Liver (tissue), 9 donors: Measurements from ENCODE around the gene CCL24. TPM values are rescaled to one million over a fixed set of nuclear protein-coding genes. Genes with fewer than 3 reads are reported as not detected.

Source experiments
- DNase-seq: peaks from one replicate; pipeline ENCODE4 v3.0.0-alpha.2; 2017; ENCODE audit warnings: low spot score
- H3K27ac ChIP-seq, 2 donors: one replicate each; pipeline ENCODE4 v1.7.0; 2013; ENCODE audit warnings: inconsistent platforms in 2 of 2, low read length in 2 of 2, control low read depth in 1 of 2, low read depth in 1 of 2, mild to moderate bottlenecking in 1 of 2
- H3K27me3 ChIP-seq, 4 donors: one replicate each; pipeline versions ENCODE4 v1.6.1 to v1.7.0; 2013; ENCODE audit warnings: low read length in 3 of 4, inconsistent platforms in 1 of 4, mild to moderate bottlenecking in 1 of 4, moderate library complexity in 1 of 4; ENCODE audit not compliant: control insufficient read depth in 4 of 4, insufficient read depth in 4 of 4
- H3K36me3 ChIP-seq, 4 donors: one replicate each; pipeline versions ENCODE4 v1.6.1 to v1.7.0; 2013; ENCODE audit warnings: low read length in 3 of 4, mild to moderate bottlenecking in 3 of 4, low read depth in 1 of 4, moderate library complexity in 1 of 4; ENCODE audit not compliant: control insufficient read depth in 4 of 4, insufficient read depth in 3 of 4
- H3K4me1 ChIP-seq, 4 donors: one replicate each; pipeline versions ENCODE4 v1.6.1 to v1.7.0; 2013; ENCODE audit warnings: low read length in 3 of 4, mild to moderate bottlenecking in 3 of 4, moderate library complexity in 1 of 4; ENCODE audit not compliant: control insufficient read depth in 4 of 4, insufficient read depth in 4 of 4
- H3K4me3 ChIP-seq, 3 donors: one replicate each; pipeline versions ENCODE4 v1.6.1 to v1.7.0; 2013; ENCODE audit warnings: low read length in 3 of 3, control low read depth in 1 of 3, low read depth in 1 of 3, mild to moderate bottlenecking in 1 of 3
- H3K9ac ChIP-seq, 2 donors: one replicate each; pipeline ENCODE4 v1.7.0; 2013; ENCODE audit warnings: low read length in 2 of 2, mild to moderate bottlenecking in 2 of 2, moderate library complexity in 2 of 2, control low read depth in 1 of 2, low read depth in 1 of 2
- H3K9me3 ChIP-seq, 4 donors: one replicate each; pipeline versions ENCODE4 v1.6.1 to v1.7.0; 2013; ENCODE audit warnings: low read length in 3 of 4; ENCODE audit not compliant: control insufficient read depth in 4 of 4
- ATF3 ChIP-seq: IDR thresholded peaks from 2 replicates; pipeline ENCODE4 v1.6.1; 2016; ENCODE audit warnings: antibody characterized with exemption
- EGR1 ChIP-seq, 2 donors: IDR thresholded peaks; 2 replicates each; pipeline ENCODE4 v1.6.1; 2016 to 2018; ENCODE audit warnings: antibody characterized with exemption in 2 of 2, low read depth in 2 of 2
- FOXA1 ChIP-seq: IDR thresholded peaks from 2 replicates; pipeline ENCODE4 v1.6.1; 2016; ENCODE audit warnings: antibody characterized with exemption
- FOXA2 ChIP-seq: IDR thresholded peaks from 2 replicates; pipeline ENCODE4 v1.6.1; 2016; ENCODE audit warnings: antibody characterized with exemption
- GABPA ChIP-seq, 2 donors: IDR thresholded peaks in 1 of 2; conservative IDR thresholded peaks in 1 of 2; 2 replicates each; pipeline ENCODE4 v1.6.1; 2016; ENCODE audit warnings: antibody characterized with exemption in 2 of 2, mild to moderate bottlenecking in 1 of 2, moderate library complexity in 1 of 2
- HNF4A ChIP-seq, 2 donors: conservative IDR thresholded peaks; 2 replicates each; pipeline ENCODE4 v1.6.1; 2016; ENCODE audit warnings: antibody characterized with exemption in 2 of 2, mild to moderate bottlenecking in 2 of 2
- HNF4G ChIP-seq: IDR thresholded peaks from 2 replicates; pipeline ENCODE4 v1.6.1; 2016; ENCODE audit warnings: antibody characterized with exemption
- JUND ChIP-seq, 2 donors: IDR thresholded peaks; 2 replicates each; pipeline ENCODE4 v1.6.1; 2016; ENCODE audit warnings: antibody characterized with exemption in 2 of 2
- NR2F2 ChIP-seq: IDR thresholded peaks from 2 replicates; pipeline ENCODE4 v1.6.1; 2016; ENCODE audit warnings: antibody characterized with exemption
- RAD21 ChIP-seq, 2 donors: IDR thresholded peaks; 2 replicates each; pipeline ENCODE4 v1.6.1; 2016; ENCODE audit warnings: antibody characterized with exemption in 2 of 2, mild to moderate bottlenecking in 2 of 2
- REST ChIP-seq: IDR thresholded peaks from 2 replicates; pipeline ENCODE4 v1.6.1; 2016; ENCODE audit warnings: antibody characterized with exemption, mild to moderate bottlenecking
- RXRA ChIP-seq, 2 donors: IDR thresholded peaks; 2 replicates each; pipeline ENCODE4 v1.6.1; 2017 to 2018; ENCODE audit warnings: antibody characterized with exemption in 2 of 2, mild to moderate bottlenecking in 1 of 2
- SP1 ChIP-seq: IDR thresholded peaks from 2 replicates; pipeline ENCODE4 v1.6.1; 2018; ENCODE audit warnings: antibody characterized with exemption, mild to moderate bottlenecking
- YY1 ChIP-seq: IDR thresholded peaks from 2 replicates; pipeline ENCODE4 v1.6.1; 2016; ENCODE audit warnings: antibody characterized with exemption, mild to moderate bottlenecking
- WGBS: extraction: QIAGEN DNeasy Blood & Tissue Kit; methylation state at CpG from one replicate; pipeline ENCODE4 v1.1.7; 2013; 5-methylcytosine and 5-hydroxymethylcytosine counted together
- polyA plus RNA-seq, 2 donors: library from polyadenylated mRNA; stranded (reverse) in 1 of 2; unstranded in 1 of 2; fragments of 200-250 nt in 1 of 2; fragments of >200 nt in 1 of 2; fragmentation: Nextera tagmentation in 1 of 2; extraction: Ambion mirVana in 1 of 2; gene quantifications; one replicate each; pipeline versions ENCODE4 v1.2.1 to v1.2.3, GENCODE V29; 2013 to 2015
- total RNA-seq, 2 donors: library from RNA; depleted of rRNA; stranded (reverse); fragments of >200 nt; gene quantifications; one replicate each; pipeline ENCODE4 v1.2.3, GENCODE V29; 2014
- TF ChIP-seq, protein P1 (sequence below): IDR thresholded peaks from 2 replicates; pipeline ENCODE4 v1.6.1; 2016; ENCODE audit warnings: antibody characterized with exemption
- TF ChIP-seq, protein P2 (sequence below): IDR thresholded peaks from 2 replicates; pipeline ENCODE4 v1.6.1; 2016; ENCODE audit warnings: antibody characterized with exemption
- donor health status: healthy.
- donor health status: healthy.
- donor health status: healthy.
- donor health status: healthy.
- donor health status: healthy.

CCL24 gene
- total and polyA plus RNA-seq, 4 donors = 0.47 to 2.1 (median 1.6) TPM; not detected in 1

- TF ChIP-seq, protein P1, sequence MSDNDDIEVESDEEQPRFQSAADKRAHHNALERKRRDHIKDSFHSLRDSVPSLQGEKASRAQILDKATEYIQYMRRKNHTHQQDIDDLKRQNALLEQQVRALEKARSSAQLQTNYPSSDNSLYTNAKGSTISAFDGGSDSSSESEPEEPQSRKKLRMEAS = no peak
- TF ChIP-seq RAD21 (IDR thresholded peaks at IDR 0.05) (no peak), NR2F2 (no peak)
These were observed 1.9 kb upstream of the CCL24 start (continued) for GRCh38 chr7:75815418-75816064.

DNA sequence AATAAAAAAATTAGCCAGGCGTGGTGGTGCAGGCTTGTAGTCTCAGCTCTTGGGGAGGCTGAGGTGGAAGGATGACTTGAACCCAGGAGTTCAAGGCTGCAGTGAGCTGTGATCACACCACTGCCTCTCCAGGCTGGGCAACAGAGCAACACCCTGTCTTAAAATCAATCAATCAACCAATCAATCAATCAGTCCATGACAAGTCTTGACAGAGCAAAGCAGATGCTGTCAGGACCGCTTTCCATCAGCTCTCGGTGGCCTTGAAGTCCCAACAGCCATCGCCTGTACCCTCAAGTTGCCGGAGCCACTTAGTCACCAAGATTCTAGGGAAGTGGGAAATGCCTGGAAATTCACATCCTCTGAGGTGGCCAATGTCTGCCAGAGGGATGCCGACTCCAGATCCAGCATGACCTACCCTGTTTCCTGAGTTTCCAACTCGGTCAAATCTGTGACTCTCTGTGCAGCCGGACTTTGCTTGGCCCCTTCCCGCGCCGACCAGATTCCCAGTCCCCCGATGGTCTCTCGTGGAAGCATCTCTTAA, 871 bp upstream of the CCL24 start:
- DNase-seq = no peak
- Histone ChIP-seq H3K9ac (no peak overlapping the region), H3K4me3 (no peak overlapping the region), H3K9me3 (no peaks in the 10 kb centered on the region), H3K4me1 (no peaks in the 10 kb centered on the region), H3K27ac (no peak overlapping the region), H3K36me3 (no peaks in the 10 kb centered on the region), H3K27me3 (no peaks in the 10 kb centered on the region)
- 72% methylated on average over 13 of the region's 13 CpGs for WGBS
- TF ChIP-seq RAD21 (IDR thresholded peaks at IDR 0.05) (no peak), FOXA1 (no peak), GABPA (IDR thresholded peaks at IDR 0.05 in 1 of 2, conservative IDR thresholded peaks at IDR 0.05 in 1 of 2) (no peak), JUND (IDR thresholded peaks at IDR 0.05) (no peak), NR2F2 (no peak)
- TF ChIP-seq, protein P2, sequence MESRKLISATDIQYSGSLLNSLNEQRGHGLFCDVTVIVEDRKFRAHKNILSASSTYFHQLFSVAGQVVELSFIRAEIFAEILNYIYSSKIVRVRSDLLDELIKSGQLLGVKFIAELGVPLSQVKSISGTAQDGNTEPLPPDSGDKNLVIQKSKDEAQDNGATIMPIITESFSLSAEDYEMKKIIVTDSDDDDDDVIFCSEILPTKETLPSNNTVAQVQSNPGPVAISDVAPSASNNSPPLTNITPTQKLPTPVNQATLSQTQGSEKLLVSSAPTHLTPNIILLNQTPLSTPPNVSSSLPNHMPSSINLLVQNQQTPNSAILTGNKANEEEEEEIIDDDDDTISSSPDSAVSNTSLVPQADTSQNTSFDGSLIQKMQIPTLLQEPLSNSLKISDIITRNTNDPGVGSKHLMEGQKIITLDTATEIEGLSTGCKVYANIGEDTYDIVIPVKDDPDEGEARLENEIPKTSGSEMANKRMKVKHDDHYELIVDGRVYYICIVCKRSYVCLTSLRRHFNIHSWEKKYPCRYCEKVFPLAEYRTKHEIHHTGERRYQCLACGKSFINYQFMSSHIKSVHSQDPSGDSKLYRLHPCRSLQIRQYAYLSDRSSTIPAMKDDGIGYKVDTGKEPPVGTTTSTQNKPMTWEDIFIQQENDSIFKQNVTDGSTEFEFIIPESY = no peak

GRCh38 chr7:75813084-75813483, 522 bp downstream of the CCL24 start:
- H3K4me3 ChIP-seq = no peak overlapping the region
- H3K9me3 ChIP-seq = no peaks in the 10 kb centered on the region
- 72% methylated on average over 3 of the region's 3 CpGs for WGBS
- no peaks in the 10 kb centered on the region for H3K27me3 ChIP-seq
- no peak overlapping the region for H3K9ac ChIP-seq
- DNase-seq = no peak
- H3K27ac ChIP-seq = no peak overlapping the region
- TF ChIP-seq REST (no peak), JUND (IDR thresholded peaks at IDR 0.05) (no peak), HNF4A (conservative IDR thresholded peaks at IDR 0.05) (no peak), EGR1 (IDR thresholded peaks at IDR 0.05; ENCODE audit: low read depth in 2 of 2) (no peak), HNF4G (no peak), RXRA (IDR thresholded peaks at IDR 0.05) (no peak), FOXA1 (no peak), YY1 (no peak), FOXA2 (no peak), RAD21 (IDR thresholded peaks at IDR 0.05) (no peak), SP1 (no peak), ATF3 (no peak), NR2F2 (no peak)
- TF ChIP-seq, protein P1 = no peak
- TF ChIP-seq, protein P2 = no peak
- no peaks in the 10 kb centered on the region for H3K4me1 ChIP-seq
- no peaks in the 10 kb centered on the region for H3K36me3 ChIP-seq
